Activated CD4-positive, alpha-beta T cell treated with anti-CD3 and anti-CD28 coated beads, Interleukin-2, amount 10 ng/mL, durations not matched to agents 7 days and 5 days (primary cell): Measurements from ENCODE around the gene PLA2G4A. TPM values are rescaled to one million over a fixed set of nuclear protein-coding genes. Genes with fewer than 3 reads are reported as not detected.

Experiments used
- CTCF ChIA-PET: fragments of 350-600 bp; sonication (Branson Sonifier 250); formaldehyde crosslinking; loops from one replicate; lab custom pipeline; 2021; ENCODE audit warnings: antibody characterized with exemption; lab: Charles Lee
- POLR2A ChIA-PET: fragments of 350-600 bp; sonication (Branson Sonifier 250); formaldehyde crosslinking; loops from one replicate; lab custom pipeline; 2021; ENCODE audit warnings: antibody characterized with exemption; lab: Charles Lee
- DNase-seq: peaks from one replicate; pipeline ENCODE4 v3.0.0-alpha.2; 2020
- H3K27ac Mint-ChIP-seq: one replicate; pipeline ENCODE4 v1.8.0; 2021; ENCODE audit warnings: mild to moderate bottlenecking, moderate library complexity, mixed read lengths
- H3K27me3 Mint-ChIP-seq: one replicate; pipeline ENCODE4 v1.8.0; 2021; ENCODE audit warnings: mixed read lengths
- H3K36me3 Mint-ChIP-seq: one replicate; pipeline ENCODE4 v1.8.0; 2021; ENCODE audit warnings: low read depth, mixed read lengths
- H3K4me1 Mint-ChIP-seq: one replicate; pipeline ENCODE4 v1.8.0; 2021; ENCODE audit warnings: mixed read lengths
- H3K4me3 Mint-ChIP-seq: one replicate; pipeline ENCODE4 v1.8.0; 2021; ENCODE audit warnings: mild to moderate bottlenecking, moderate library complexity, mixed read lengths
- H3K9me3 Mint-ChIP-seq: one replicate; pipeline ENCODE4 v1.8.0; 2021; ENCODE audit warnings: mixed read lengths
- total RNA-seq, 2 experiments: library from RNA; stranded (reverse); gene quantifications; one replicate each; pipeline ENCODE4 v1.2.3, GENCODE V29; 2021

Gene PLA2G4A
- total RNA-seq, 2 experiments from 2014 or later, result not detected

GRCh38 chr1:187009320-187009719, 180.6 kb downstream of the PLA2G4A start:
- no peak for DNase-seq
- POLR2A ChIA-PET, result no interaction called here
- H3K27ac Mint-ChIP-seq, result no peak overlapping the region
- H3K27me3 Mint-ChIP-seq, result no peaks in the 10 kb centered on the region
- CTCF ChIA-PET, result no interaction called here
- no peaks in the 10 kb centered on the region for H3K4me1 Mint-ChIP-seq
- H3K9me3 Mint-ChIP-seq, result peaks cover 9% of the 10 kb centered on the region
- H3K36me3 Mint-ChIP-seq, result no peaks in the 10 kb centered on the region
- H3K4me3 Mint-ChIP-seq, result no peak overlapping the region

- POLR2A ChIA-PET, result no interaction called here
- DNase-seq, result no peak
- no peaks in the 10 kb centered on the region for H3K36me3 Mint-ChIP-seq
- H3K27me3 Mint-ChIP-seq, result no peaks in the 10 kb centered on the region
- H3K4me1 Mint-ChIP-seq, result no peaks in the 10 kb centered on the region
- H3K4me3 Mint-ChIP-seq, result no peak overlapping the region
- H3K9me3 Mint-ChIP-seq, result peaks cover 9% of the 10 kb centered on the region
- CTCF ChIA-PET, result no interaction called here
- no peak overlapping the region for H3K27ac Mint-ChIP-seq
Observed at GRCh38 chr1:187010571-187011309, 182.0 kb downstream of the PLA2G4A start.

- H3K4me1 Mint-ChIP-seq, result no peaks in the 10 kb centered on the region
- POLR2A ChIA-PET, result no interaction called here
- DNase-seq, result no peak
- H3K36me3 Mint-ChIP-seq, result no peaks in the 10 kb centered on the region
- CTCF ChIA-PET, result no interaction called here
- peaks cover 4% of the 10 kb centered on the region for H3K9me3 Mint-ChIP-seq
- no peaks in the 10 kb centered on the region for H3K27me3 Mint-ChIP-seq
- H3K27ac Mint-ChIP-seq, result no peak overlapping the region
- H3K4me3 Mint-ChIP-seq, result no peak overlapping the region
Observed at GRCh38 chr1:187013582-187014200, 184.9 kb downstream of the PLA2G4A start.

- Mint-ChIP-seq H3K4me1 (no peaks in the 10 kb centered on the region), H3K27me3 (no peaks in the 10 kb centered on the region), H3K36me3 (no peaks in the 10 kb centered on the region), H3K27ac (no peak overlapping the region), H3K9me3 (no peaks in the 10 kb centered on the region), H3K4me3 (no peak overlapping the region)
- POLR2A ChIA-PET, result no interaction called here
- no peak for DNase-seq
- CTCF ChIA-PET, result no interaction called here
Observed at GRCh38 chr1:187018291-187018690, 189.5 kb downstream of the PLA2G4A start.

- no peaks in the 10 kb centered on the region for H3K36me3 Mint-ChIP-seq
- H3K4me1 Mint-ChIP-seq, result no peaks in the 10 kb centered on the region
- ChIA-PET POLR2A (no interaction called here), CTCF (no interaction called here)
- H3K4me3 Mint-ChIP-seq, result no peak overlapping the region
- no peaks in the 10 kb centered on the region for H3K27me3 Mint-ChIP-seq
- DNase-seq, result no peak
- no peak overlapping the region for H3K27ac Mint-ChIP-seq
- H3K9me3 Mint-ChIP-seq, result peaks cover 7% of the 10 kb centered on the region
Observed at GRCh38 chr1:187027253-187027652, 198.5 kb downstream of the PLA2G4A start.

GRCh38 chr1:187032316-187032981, 203.7 kb downstream of the PLA2G4A start:
- Mint-ChIP-seq H3K9me3 (peaks cover 7% of the 10 kb centered on the region), H3K27ac (no peak overlapping the region), H3K36me3 (no peaks in the 10 kb centered on the region), H3K4me1 (no peaks in the 10 kb centered on the region), H3K27me3 (no peaks in the 10 kb centered on the region), H3K4me3 (no peak overlapping the region)
- ChIA-PET CTCF (no interaction called here), POLR2A (no interaction called here)
- DNase-seq, result no peak

GRCh38 chr1:187032982-187033692, 204.4 kb downstream of the PLA2G4A start:
- CTCF ChIA-PET, result interaction anchor here (0.6 kb wide), 1 partner anchor 459 kb away, joined by 3 read pairs; no protein-coding TSS in a partner anchor
- no peak for DNase-seq
- Mint-ChIP-seq H3K4me3 (no peak overlapping the region), H3K36me3 (no peaks in the 10 kb centered on the region), H3K9me3 (peaks cover 7% of the 10 kb centered on the region), H3K4me1 (no peaks in the 10 kb centered on the region), H3K27ac (no peak overlapping the region), H3K27me3 (peaks cover 2% of the 10 kb centered on the region)
- POLR2A ChIA-PET, result no interaction called here

- no peak for DNase-seq
- CTCF ChIA-PET, result interaction anchor here (0.6 kb wide), 1 partner anchor 459 kb away, joined by 3 read pairs; no protein-coding TSS in a partner anchor
- H3K27ac Mint-ChIP-seq, result no peak overlapping the region
- H3K4me1 Mint-ChIP-seq, result no peaks in the 10 kb centered on the region
- H3K9me3 Mint-ChIP-seq, result peaks cover 3% of the 10 kb centered on the region
- POLR2A ChIA-PET, result no interaction called here
- no peaks in the 10 kb centered on the region for H3K36me3 Mint-ChIP-seq
- H3K4me3 Mint-ChIP-seq, result no peak overlapping the region
- peaks cover 2% of the 10 kb centered on the region for H3K27me3 Mint-ChIP-seq
Observed at GRCh38 chr1:187033693-187034390, 205.1 kb downstream of the PLA2G4A start.

- peaks cover 2% of the 10 kb centered on the region for H3K27me3 Mint-ChIP-seq
- DNase-seq, result no peak
- CTCF ChIA-PET, result interaction anchor here (0.6 kb wide), 1 partner anchor 165 kb away, joined by 4 read pairs; no protein-coding TSS in a partner anchor
- no peaks in the 10 kb centered on the region for H3K4me1 Mint-ChIP-seq
- H3K9me3 Mint-ChIP-seq, result peaks cover 3% of the 10 kb centered on the region
- no peak overlapping the region for H3K4me3 Mint-ChIP-seq
- H3K36me3 Mint-ChIP-seq, result no peaks in the 10 kb centered on the region
- POLR2A ChIA-PET, result no interaction called here
- no peak overlapping the region for H3K27ac Mint-ChIP-seq
Observed at GRCh38 chr1:187034501-187034900, 205.8 kb downstream of the PLA2G4A start.

- POLR2A ChIA-PET, result no interaction called here
- Mint-ChIP-seq H3K9me3 (no peaks in the 10 kb centered on the region), H3K36me3 (no peaks in the 10 kb centered on the region), H3K4me3 (no peak overlapping the region), H3K4me1 (no peaks in the 10 kb centered on the region), H3K27me3 (peaks cover 2% of the 10 kb centered on the region), H3K27ac (no peak overlapping the region)
- DNase-seq, result no peak
- CTCF ChIA-PET, result no interaction called here
Observed at GRCh38 chr1:187037973-187038553, 209.3 kb downstream of the PLA2G4A start.
